A549 (cell line): ENCODE results near the gene SON. TPM values are rescaled to one million over a fixed set of nuclear protein-coding genes. Genes with fewer than 3 reads are reported as not detected.

Experiments
- ATAC-seq, 2 experiments: fragments of 200-7000 bp in 1 of 2; fragments of >200 bp in 1 of 2; cut with Nextera tagmentation in 1 of 2; cut with Tn5 transposase in 1 of 2; 3 replicates each; pipeline versions ENCODE4 v1.8.0 to v1.9.1; 2018 to 2020; ENCODE audit warnings: mild to moderate bottlenecking in 1 of 2, moderate library complexity in 1 of 2
- CTCF ChIA-PET: fragments of 300-600 bp; sonication (Branson Sonifier 250); formaldehyde crosslinking; extraction: SDS; loops from one replicate; lab custom pipeline; 2021; ENCODE audit warnings: antibody characterized with exemption, inconsistent platforms; lab: Yijun Ruan, JAX
- POLR2A ChIA-PET: fragments of 350-600 bp; formaldehyde crosslinking; extraction: SDS; loops from one replicate; lab custom pipeline; 2021; ENCODE audit warnings: antibody characterized with exemption, inconsistent platforms; lab: Yijun Ruan, JAX
- DNase-seq, 2 experiments: peaks; one replicate each; pipeline versions ENCODE4 v3.0.0 to v3.0.0-alpha.2; 2011 to 2016; ENCODE audit warnings: low read depth in 1 of 2, low spot score in 1 of 2
- FAIRE-seq: peaks from 2 replicates; lab custom pipeline; 2011; peaks lifted over from hg19 to GRCh38; lab: Jason Lieb, UNC
- H3K27ac ChIP-seq, 2 experiments: fragments of >200 bp; sonication (Bioruptor Twin); formaldehyde crosslinking; 3 replicates each; pipeline ENCODE4 v1.5.1; 2016 to 2017
- H3K4me1 ChIP-seq: fragments of >200 bp; sonication (Bioruptor Twin); formaldehyde crosslinking; 3 replicates; pipeline ENCODE4 v1.6.1; 2016
- H3K4me2 ChIP-seq: fragments of >200 bp; sonication (Bioruptor Twin); formaldehyde crosslinking; 3 replicates; pipeline ENCODE4 v1.6.1; 2016
- H3K4me3 ChIP-seq: fragments of >200 bp; sonication (Bioruptor Twin); formaldehyde crosslinking; 3 replicates; pipeline ENCODE4 v1.5.1; 2016
- H3K9me3 ChIP-seq: fragments of >200 bp; sonication (Bioruptor Twin); formaldehyde crosslinking; 3 replicates; pipeline ENCODE4 v1.6.1; 2016
- BHLHE40 ChIP-seq: IDR thresholded peaks from 2 replicates; pipeline ENCODE4 v1.6.1; 2012; ENCODE audit warnings: low read depth, low read length, inconsistent platforms
- CBX8 ChIP-seq: fragments of 200-600 bp; sonication (generic); IDR thresholded peaks from 2 replicates; pipeline ENCODE4 v1.6.1; 2016
- CEBPB ChIP-seq, 2 experiments: fragments of >200 bp in 1 of 2; sonication (Bioruptor Twin) in 1 of 2; formaldehyde crosslinking in 1 of 2; IDR thresholded peaks; 2 replicates each; pipeline ENCODE4 v1.6.1; 2012 to 2016
- CHD4 ChIP-seq: fragments of 200-600 bp; sonication (generic); IDR thresholded peaks from 2 replicates; pipeline ENCODE4 v1.6.1; 2016; ENCODE audit warnings: antibody characterized with exemption, mild to moderate bottlenecking, borderline replicate concordance
- E2F6 ChIP-seq: IDR thresholded peaks from 2 replicates; pipeline ENCODE4 v1.6.1; 2012; ENCODE audit warnings: low read depth, borderline replicate concordance
- EP300 ChIP-seq, 2 experiments: fragments of >200 bp; sonication (Bioruptor Twin); formaldehyde crosslinking; IDR thresholded peaks; 2 replicates in 1 of 2; 3 replicates in 1 of 2; pipeline ENCODE4 v1.6.1; 2016 to 2017
- FOSB ChIP-seq: fragments of 250-450 bp; sonication (Bioruptor Pico); IDR thresholded peaks from 2 replicates; pipeline ENCODE4 v1.5.0; 2020; ENCODE audit warnings: mild to moderate bottlenecking, moderate library complexity
- FOXS1 ChIP-seq: fragments of 250-450 bp; sonication (Bioruptor Pico); IDR thresholded peaks from 2 replicates; pipeline ENCODE4 v1.5.0; 2020; ENCODE audit warnings: mild to moderate bottlenecking, moderate library complexity
- GATA3 ChIP-seq: IDR thresholded peaks from 2 replicates; pipeline ENCODE4 v1.6.1; 2012; ENCODE audit warnings: borderline replicate concordance
- HEYL ChIP-seq: fragments of 250-450 bp; sonication (Bioruptor Pico); IDR thresholded peaks from 2 replicates; pipeline ENCODE4 v1.8.0; 2021; ENCODE audit warnings: mild to moderate bottlenecking, moderate library complexity
- HMGXB4 ChIP-seq: fragments of 250-450 bp; sonication (Bioruptor Pico); IDR thresholded peaks from 2 replicates; pipeline ENCODE4 v1.5.0; 2021; ENCODE audit warnings: mild to moderate bottlenecking, moderate library complexity, borderline replicate concordance
- HOXB13 ChIP-seq: fragments of 250-450 bp; sonication (Bioruptor Pico); IDR thresholded peaks from 2 replicates; pipeline ENCODE4 v1.5.0; 2020; ENCODE audit warnings: low read depth, mild to moderate bottlenecking, moderate library complexity
- HOXB5 ChIP-seq: fragments of 250-450 bp; sonication (Bioruptor Pico); IDR thresholded peaks from 2 replicates; pipeline ENCODE4 v1.5.0; 2020; ENCODE audit warnings: mild to moderate bottlenecking, moderate library complexity
- KDM5A ChIP-seq: fragments of 200-600 bp; sonication (generic); IDR thresholded peaks from 2 replicates; pipeline ENCODE4 v1.6.1; 2016; ENCODE audit warnings: antibody characterized with exemption, mild to moderate bottlenecking
- MAFK ChIP-seq: fragments of 450-650 bp; IDR thresholded peaks from 2 replicates; pipeline ENCODE4 v1.6.1; 2014; ENCODE audit not compliant: partially characterized antibody
- MAZ ChIP-seq: fragments of 150-350 bp; IDR thresholded peaks from 2 replicates; pipeline ENCODE4 v1.6.1; 2014; ENCODE audit warnings: antibody characterized with exemption, low read depth, low read length, borderline replicate concordance
- NPAS2 ChIP-seq: fragments of 250-450 bp; sonication (Bioruptor Pico); IDR thresholded peaks from 2 replicates; pipeline ENCODE4 v1.8.0; 2022; ENCODE audit warnings: mild to moderate bottlenecking, moderate library complexity, borderline replicate concordance
- POLR2A ChIP-seq: IDR thresholded peaks from 2 replicates; pipeline ENCODE4 v1.6.1; 2012; ENCODE audit warnings: mild to moderate bottlenecking, low read length
- POLR2AphosphoS2 ChIP-seq: conservative IDR thresholded peaks from 2 replicates; pipeline ENCODE4 v1.6.1; 2012; ENCODE audit warnings: low read length, improper control_type of control experiment, inconsistent platforms
- RCOR1 ChIP-seq: fragments of 150-350 bp; IDR thresholded peaks from 2 replicates; pipeline ENCODE4 v1.6.1; 2014; ENCODE audit warnings: antibody characterized with exemption, low read length, low read depth
- TFCP2L1 ChIP-seq: fragments of 250-450 bp; sonication (Bioruptor Pico); IDR thresholded peaks from 2 replicates; pipeline ENCODE4 v1.5.0; 2021; ENCODE audit warnings: mild to moderate bottlenecking
- ZNF302 ChIP-seq: fragments of 250-450 bp; sonication (Bioruptor Pico); IDR thresholded peaks from 2 replicates; pipeline ENCODE4 v1.9.0; 2021; ENCODE audit warnings: inconsistent platforms, mild to moderate bottlenecking, moderate library complexity
- WGBS: methylation state at CpG from one replicate; pipeline ENCODE4 v1.1.6; 2017; ENCODE audit errors: missing lambda C conversion rate; 5-methylcytosine and 5-hydroxymethylcytosine counted together
- polyA plus RNA-seq, 4 experiments: library from polyadenylated mRNA; depleted of rRNA in 3 of 4; stranded (reverse); fragments of >200 nt; fragmentation: RNase III in 1 of 4; extraction: RNeasy Plus Mini Kit Qiagen cat#74134 plus additional on column Dnase treatment in 1 of 4; gene quantifications; 2 replicates in 3 of 4; 3 replicates in 1 of 4; pipeline ENCODE4 v1.2.3, GENCODE V29; 2011 to 2017
- TF ChIP-seq, protein P1 (sequence below): IDR thresholded peaks from 2 replicates; pipeline ENCODE4 v1.6.1; 2012

Gene SON
- polyA plus RNA-seq, 2 of the 4 experiments (the other 2 are of a cell fraction), result 75.3 to 95.9 TPM

DNA sequence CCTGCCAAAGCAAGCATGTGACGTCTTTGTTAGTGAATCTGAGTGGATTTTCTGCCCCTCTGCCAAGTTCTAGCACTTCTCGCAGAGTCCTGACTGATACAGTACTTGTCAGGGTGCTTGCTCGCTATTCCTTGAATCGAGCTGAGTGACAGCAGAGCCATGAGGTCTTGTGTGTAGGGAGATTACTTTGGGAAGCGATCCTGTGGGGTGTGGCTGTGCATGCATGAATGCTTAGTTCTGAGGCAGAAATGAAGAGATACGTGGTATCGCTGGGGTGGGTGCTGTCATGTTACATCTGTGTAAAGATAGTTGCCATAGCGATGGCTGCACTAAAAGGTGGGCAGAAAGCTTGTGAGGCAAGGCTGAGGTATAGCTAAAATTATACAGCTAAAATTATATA lies 32.0 kb upstream of the SON start:
- no peak for TF ChIP-seq KDM5A
- TF ChIP-seq HMGXB4 (CRISPR knock-in tag), result no peak
- no peak for TF ChIP-seq POLR2A
- TF ChIP-seq RCOR1, result no peak
- TF ChIP-seq MAFK, result no peak
- no peak for TF ChIP-seq CBX8
- no peak for TF ChIP-seq FOXS1
- TF ChIP-seq HEYL (CRISPR knock-in tag), result no peak
- FAIRE-seq, result no peak
- Histone ChIP-seq H3K9me3 (no peaks in the 10 kb centered on the region), H3K27ac (no peak overlapping the region), H3K4me3 (no peak overlapping the region), H3K4me2 (no peak overlapping the region), H3K4me1 (no peaks in the 10 kb centered on the region)
- 95% methylated on average over 8 of the region's 8 CpGs for WGBS
- no peak for DNase-seq
- no peak for ATAC-seq
- ChIA-PET POLR2A (no interaction called here), CTCF (no interaction called here)

DNA sequence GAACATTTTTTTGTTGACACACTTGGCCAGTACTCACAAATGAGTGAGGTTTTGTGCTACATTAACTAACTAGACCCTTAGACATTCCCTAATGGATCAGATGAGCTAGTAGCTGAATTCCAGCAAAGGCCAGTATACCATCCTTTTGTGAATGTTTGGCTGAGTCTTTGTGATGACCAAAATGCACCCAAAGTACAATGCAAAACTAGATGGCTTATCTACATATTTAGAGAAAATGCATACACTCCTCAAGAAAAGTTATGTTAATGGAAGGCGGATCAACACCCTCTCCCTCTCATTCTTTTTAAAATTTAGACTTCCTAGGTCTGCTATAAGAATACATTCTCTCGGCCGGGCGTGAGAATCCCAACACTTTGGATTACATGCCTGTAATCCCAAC lies 31.2 kb upstream of the SON start:
- DNase-seq, result no peak
- POLR2A ChIA-PET, result no interaction called here
- no peak for TF ChIP-seq CEBPB (IDR thresholded peaks at IDR 0.05)
- no peak for TF ChIP-seq HOXB5
- TF ChIP-seq ZNF302 (CRISPR knock-in tag), result no peak
- TF ChIP-seq HOXB13 (CRISPR knock-in tag), result no peak
- no peak for TF ChIP-seq CHD4
- no peak for TF ChIP-seq MAZ
- TF ChIP-seq POLR2AphosphoS2, result no peak
- no peak for TF ChIP-seq CBX8
- no peak for TF ChIP-seq GATA3
- no peak for TF ChIP-seq KDM5A
- TF ChIP-seq FOSB, result no peak
- no peak for TF ChIP-seq BHLHE40
- no peak for TF ChIP-seq TFCP2L1 (CRISPR knock-in tag)
- TF ChIP-seq E2F6, result no peak
- TF ChIP-seq, protein P1, sequence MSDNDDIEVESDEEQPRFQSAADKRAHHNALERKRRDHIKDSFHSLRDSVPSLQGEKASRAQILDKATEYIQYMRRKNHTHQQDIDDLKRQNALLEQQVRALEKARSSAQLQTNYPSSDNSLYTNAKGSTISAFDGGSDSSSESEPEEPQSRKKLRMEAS, result no peak
- no peak for TF ChIP-seq EP300 (IDR thresholded peaks at IDR 0.05)
- TF ChIP-seq HMGXB4 (CRISPR knock-in tag), result no peak
- no peak for TF ChIP-seq NPAS2
- TF ChIP-seq, all 56 proteins: peak for 0
- over 99% methylated on average over 4 of the region's 4 CpGs for WGBS
- FAIRE-seq (no peak), ATAC-seq (no peak)
- CTCF ChIA-PET, result interaction anchor here (0.6 kb wide), 1 partner anchor 38 kb away, joined by 3 read pairs; no protein-coding TSS in a partner anchor
- no peaks in the 10 kb centered on the region for H3K4me1 ChIP-seq
- no peak overlapping the region for H3K4me2 ChIP-seq
- H3K27ac ChIP-seq, result no peak overlapping the region
- no peaks in the 10 kb centered on the region for H3K9me3 ChIP-seq
- no peak overlapping the region for H3K4me3 ChIP-seq
